ENCODE measurements around the gene ATAT1. TPM values are rescaled to one million over a fixed set of nuclear protein-coding genes. Genes with fewer than 3 reads are reported as not detected.

The ATAT1 gene
- total and polyA plus RNA-seq, 9 of the 15 experiments (the other 6 are each of a cell fraction or from before 2014, with no cell fraction given): 0.65 to 5.8 (median 1.6) TPM

DNA sequence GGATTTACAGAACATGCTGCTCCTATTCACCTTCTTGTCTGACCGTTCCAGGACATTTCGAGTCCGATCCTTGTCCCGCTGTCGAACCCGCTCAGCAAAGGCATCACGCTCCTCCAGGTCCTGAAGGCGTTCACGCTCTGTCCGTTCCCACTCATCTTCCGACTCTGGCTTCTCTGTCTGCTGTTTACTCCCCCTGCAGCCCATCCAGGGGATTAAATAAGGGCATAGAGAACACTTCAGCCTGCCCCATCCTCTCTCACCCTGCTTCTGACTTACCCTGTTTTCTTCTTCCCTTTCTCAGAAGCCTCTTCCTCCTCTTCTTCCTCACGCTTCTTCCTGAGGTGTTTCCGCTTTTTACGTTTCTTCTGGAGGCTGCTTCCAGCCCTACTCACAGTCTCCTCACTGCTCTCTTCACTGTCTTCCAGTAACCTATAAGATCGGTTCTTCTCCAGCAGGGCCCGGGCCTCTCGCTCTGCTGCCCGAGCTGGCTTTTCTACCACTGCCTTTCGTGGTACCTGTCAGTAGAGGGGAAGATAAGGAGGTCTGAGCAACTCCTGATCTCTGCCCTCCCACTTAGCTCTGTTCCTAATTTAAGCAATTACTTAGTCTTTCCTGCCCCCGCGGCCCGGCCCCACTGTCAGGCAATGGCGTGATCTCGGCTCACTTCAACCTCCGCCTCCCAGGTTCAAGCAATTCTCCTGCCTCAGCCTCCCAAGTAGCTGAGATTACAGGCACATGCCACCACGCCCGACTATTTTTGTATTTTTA lies 44.3 kb downstream of the ATAT1 start:
- FAIRE-seq: peak; percentile 37
- peaks cover 20% of the 10 kb centered on the region for H3K79me2 ChIP-seq (ENCODE audit: control insufficient read depth, insufficient read depth, low read length)
- WGBS (ENCODE audit: insufficient coverage, low coverage, missing lambda C conversion rate): 81% methylated on average over 27 of the region's 27 CpGs
- peak; percentile 29; the same call in 2 of the 3 replicates for ATAC-seq
- CTCF ChIA-PET (ENCODE audit: low intra/inter-chr PET ratio): interaction anchor here (0.6 kb wide), 1 partner anchor 154 kb away, joined by 3 read pairs; no protein-coding TSS in a partner anchor
- no peaks in the 10 kb centered on the region for H4K20me1 ChIP-seq (replicated peaks; ENCODE audit: control insufficient read depth, insufficient read depth, low read length)
- in situ Hi-C loops (cut with MboI) (loop anchor here (5.0 to 10.0 kb wide), 3 partner anchors 54 to 414 kb away; partner anchors contain the start of gene TUBB), intact Hi-C loops (cut with micrococcal nuclease) (loop anchor here (5.0 kb wide), 1 partner anchor 114 kb away; the partner anchor contains the start of genes GNL1 and PRR3)
- H3K36me3 ChIP-seq (ENCODE audit: control insufficient read depth, insufficient read depth, low read length): peaks cover 40% of the 10 kb centered on the region
- H3K4me3 ChIP-seq: no peak overlapping the region
- H3K9me1 ChIP-seq (ENCODE audit: control insufficient read depth, insufficient read depth, low read length): peaks cover 6% of the 10 kb centered on the region
- H3K9ac ChIP-seq (ENCODE audit: insufficient read depth in 1 of 2, low read depth in 2 of 2, low read length in 2 of 2): peak overlapping the region in 1 of 2 experiments; percentile 11; a peak in 1 of 4 replicates
- H3K9me3 ChIP-seq (replicated peaks; ENCODE audit: control insufficient read depth, insufficient read depth, low read depth, low read length): no peaks in the 10 kb centered on the region
- TF ChIP-seq MCM2 (IDR thresholded peaks at IDR 0.05; ENCODE audit: low read depth) (no peak), PHTF2 (CRISPR knock-in tag; IDR thresholded peaks at IDR 0.05) (no peak), SMC3 (conservative IDR thresholded peaks at IDR 0.05; ENCODE audit: insufficient read depth, low read depth, low read length) (0 out of 2 replicates have a peak, but pooled peaks have one; percentile 13), ZNF143 (CRISPR knock-in tag; IDR thresholded peaks at IDR 0.05) (no peak), SIX5 (IDR thresholded peaks at IDR 0.05; ENCODE audit: borderline replicate concordance in 1 of 2, insufficient read depth in 1 of 2, low read depth in 1 of 2, low read length in 2 of 2) (no peak), TCF7 (IDR thresholded peaks at IDR 0.05; ENCODE audit: borderline replicate concordance) (peak; percentile 52; the same call in 1 of the 2 replicates), RAD21 (CRISPR knock-in tag; conservative IDR thresholded peaks at IDR 0.05 in 1 of 2, IDR thresholded peaks at IDR 0.05 in 1 of 2) (peak in 1 of 2 experiments; percentile 16; a peak in 2 of 4 replicates), NFIC (IDR thresholded peaks at IDR 0.05) (0 out of 2 replicates have a peak, but pooled peaks have one; percentile 7)
- TF ChIP-seq, protein P1, sequence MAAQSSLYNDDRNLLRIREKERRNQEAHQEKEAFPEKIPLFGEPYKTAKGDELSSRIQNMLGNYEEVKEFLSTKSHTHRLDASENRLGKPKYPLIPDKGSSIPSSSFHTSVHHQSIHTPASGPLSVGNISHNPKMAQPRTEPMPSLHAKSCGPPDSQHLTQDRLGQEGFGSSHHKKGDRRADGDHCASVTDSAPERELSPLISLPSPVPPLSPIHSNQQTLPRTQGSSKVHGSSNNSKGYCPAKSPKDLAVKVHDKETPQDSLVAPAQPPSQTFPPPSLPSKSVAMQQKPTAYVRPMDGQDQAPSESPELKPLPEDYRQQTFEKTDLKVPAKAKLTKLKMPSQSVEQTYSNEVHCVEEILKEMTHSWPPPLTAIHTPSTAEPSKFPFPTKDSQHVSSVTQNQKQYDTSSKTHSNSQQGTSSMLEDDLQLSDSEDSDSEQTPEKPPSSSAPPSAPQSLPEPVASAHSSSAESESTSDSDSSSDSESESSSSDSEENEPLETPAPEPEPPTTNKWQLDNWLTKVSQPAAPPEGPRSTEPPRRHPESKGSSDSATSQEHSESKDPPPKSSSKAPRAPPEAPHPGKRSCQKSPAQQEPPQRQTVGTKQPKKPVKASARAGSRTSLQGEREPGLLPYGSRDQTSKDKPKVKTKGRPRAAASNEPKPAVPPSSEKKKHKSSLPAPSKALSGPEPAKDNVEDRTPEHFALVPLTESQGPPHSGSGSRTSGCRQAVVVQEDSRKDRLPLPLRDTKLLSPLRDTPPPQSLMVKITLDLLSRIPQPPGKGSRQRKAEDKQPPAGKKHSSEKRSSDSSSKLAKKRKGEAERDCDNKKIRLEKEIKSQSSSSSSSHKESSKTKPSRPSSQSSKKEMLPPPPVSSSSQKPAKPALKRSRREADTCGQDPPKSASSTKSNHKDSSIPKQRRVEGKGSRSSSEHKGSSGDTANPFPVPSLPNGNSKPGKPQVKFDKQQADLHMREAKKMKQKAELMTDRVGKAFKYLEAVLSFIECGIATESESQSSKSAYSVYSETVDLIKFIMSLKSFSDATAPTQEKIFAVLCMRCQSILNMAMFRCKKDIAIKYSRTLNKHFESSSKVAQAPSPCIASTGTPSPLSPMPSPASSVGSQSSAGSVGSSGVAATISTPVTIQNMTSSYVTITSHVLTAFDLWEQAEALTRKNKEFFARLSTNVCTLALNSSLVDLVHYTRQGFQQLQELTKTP (IDR thresholded peaks at IDR 0.05; ENCODE audit: low read depth in 1 of 2, partially characterized antibody in 2 of 2): no peak
- TF ChIP-seq, protein P2, sequence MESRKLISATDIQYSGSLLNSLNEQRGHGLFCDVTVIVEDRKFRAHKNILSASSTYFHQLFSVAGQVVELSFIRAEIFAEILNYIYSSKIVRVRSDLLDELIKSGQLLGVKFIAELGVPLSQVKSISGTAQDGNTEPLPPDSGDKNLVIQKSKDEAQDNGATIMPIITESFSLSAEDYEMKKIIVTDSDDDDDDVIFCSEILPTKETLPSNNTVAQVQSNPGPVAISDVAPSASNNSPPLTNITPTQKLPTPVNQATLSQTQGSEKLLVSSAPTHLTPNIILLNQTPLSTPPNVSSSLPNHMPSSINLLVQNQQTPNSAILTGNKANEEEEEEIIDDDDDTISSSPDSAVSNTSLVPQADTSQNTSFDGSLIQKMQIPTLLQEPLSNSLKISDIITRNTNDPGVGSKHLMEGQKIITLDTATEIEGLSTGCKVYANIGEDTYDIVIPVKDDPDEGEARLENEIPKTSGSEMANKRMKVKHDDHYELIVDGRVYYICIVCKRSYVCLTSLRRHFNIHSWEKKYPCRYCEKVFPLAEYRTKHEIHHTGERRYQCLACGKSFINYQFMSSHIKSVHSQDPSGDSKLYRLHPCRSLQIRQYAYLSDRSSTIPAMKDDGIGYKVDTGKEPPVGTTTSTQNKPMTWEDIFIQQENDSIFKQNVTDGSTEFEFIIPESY (CRISPR knock-in tag; IDR thresholded peaks at IDR 0.05): peak; percentile 98
- TF ChIP-seq, protein P3, sequence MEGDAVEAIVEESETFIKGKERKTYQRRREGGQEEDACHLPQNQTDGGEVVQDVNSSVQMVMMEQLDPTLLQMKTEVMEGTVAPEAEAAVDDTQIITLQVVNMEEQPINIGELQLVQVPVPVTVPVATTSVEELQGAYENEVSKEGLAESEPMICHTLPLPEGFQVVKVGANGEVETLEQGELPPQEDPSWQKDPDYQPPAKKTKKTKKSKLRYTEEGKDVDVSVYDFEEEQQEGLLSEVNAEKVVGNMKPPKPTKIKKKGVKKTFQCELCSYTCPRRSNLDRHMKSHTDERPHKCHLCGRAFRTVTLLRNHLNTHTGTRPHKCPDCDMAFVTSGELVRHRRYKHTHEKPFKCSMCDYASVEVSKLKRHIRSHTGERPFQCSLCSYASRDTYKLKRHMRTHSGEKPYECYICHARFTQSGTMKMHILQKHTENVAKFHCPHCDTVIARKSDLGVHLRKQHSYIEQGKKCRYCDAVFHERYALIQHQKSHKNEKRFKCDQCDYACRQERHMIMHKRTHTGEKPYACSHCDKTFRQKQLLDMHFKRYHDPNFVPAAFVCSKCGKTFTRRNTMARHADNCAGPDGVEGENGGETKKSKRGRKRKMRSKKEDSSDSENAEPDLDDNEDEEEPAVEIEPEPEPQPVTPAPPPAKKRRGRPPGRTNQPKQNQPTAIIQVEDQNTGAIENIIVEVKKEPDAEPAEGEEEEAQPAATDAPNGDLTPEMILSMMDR (IDR thresholded peaks at IDR 0.05 in 2 of 3, conservative IDR thresholded peaks at IDR 0.05 in 1 of 3; ENCODE audit: insufficient read depth in 2 of 3, low read depth in 1 of 3, low read length in 3 of 3): peak in 2 of 3 experiments; percentile 38 to 66; a peak in 4 of 6 replicates
- H3K4me1 ChIP-seq (replicated peaks in 1 of 2; ENCODE audit: control insufficient read depth in 2 of 2, insufficient read depth in 2 of 2, low read length in 2 of 2): peaks cover 7 to 27% of the 10 kb centered on the region in 2 experiments
- peak in 2 of 4 experiments; percentile 49 to 60 for DNase-seq (ENCODE audit: extremely low read depth in 1 of 4, low spot score in 3 of 4)
- H2AFZ ChIP-seq (ENCODE audit: low read depth, low read length): no peak overlapping the region
- POLR2A ChIA-PET: interaction anchor here (1.8 to 2.5 kb wide), 3 partner anchors 14 to 58 kb away, joined by 8 to 21 read pairs (median 9); no protein-coding TSS in a partner anchor
- no peaks in the 10 kb centered on the region for H3K27me3 ChIP-seq (ENCODE audit: control insufficient read depth in 2 of 2, insufficient read depth in 2 of 2, low read length in 2 of 2)
- H3K27ac ChIP-seq (ENCODE audit: extremely low read depth, low read depth, low read length): no peak overlapping the region
- no TSS peak for BruUV-seq (replicated peaks)
- H3K4me2 ChIP-seq (ENCODE audit: insufficient read depth, low read length): no peak overlapping the region

Data from K562 (cell line).